Measurements from ENCODE around the gene CALD1. TPM values are rescaled to one million over a fixed set of nuclear protein-coding genes. Genes with fewer than 3 reads are reported as not detected.

The CALD1 gene
- total RNA-seq, 1 experiment from 2014 or later: 147 TPM

- TF ChIP-seq MLX (CRISPR knock-in tag; IDR thresholded peaks at IDR 0.05) (no peak), MYBL2 (CRISPR knock-in tag; IDR thresholded peaks at IDR 0.05) (no peak)
These were observed 43.1 kb upstream of the CALD1 start (continued) for GRCh38 chr7:134736381-134736780.

- Mint-ChIP-seq H3K27me3 (ENCODE audit: low read depth) (no peaks in the 10 kb centered on the region), H3K4me3 (no peak overlapping the region), H3K27ac (no peak overlapping the region), H3K36me3 (no peaks in the 10 kb centered on the region), H3K4me1 (peaks cover 9% of the 10 kb centered on the region), H3K9me3 (no peaks in the 10 kb centered on the region)
- POLR2A ChIA-PET: no interaction called here
- DNase-seq (ENCODE audit: low spot score) (no peak), ATAC-seq (no peak)
- CTCF ChIA-PET: interaction anchor here (1.5 kb wide), 1 partner anchor 14 kb away, joined by 7 read pairs; no protein-coding TSS in a partner anchor
- TF ChIP-seq ZNF416 (CRISPR knock-in tag; IDR thresholded peaks at IDR 0.05) (no peak), GTF2I (CRISPR knock-in tag; conservative IDR thresholded peaks at IDR 0.05) (no peak), ZMAT4 (CRISPR knock-in tag; IDR thresholded peaks at IDR 0.05) (no peak), ZBTB21 (CRISPR knock-in tag; IDR thresholded peaks at IDR 0.05; ENCODE audit: borderline replicate concordance) (no peak), EMX1 (CRISPR knock-in tag; IDR thresholded peaks at IDR 0.05) (no peak), SOX15 (CRISPR knock-in tag; IDR thresholded peaks at IDR 0.05) (no peak), HMGXB4 (CRISPR knock-in tag; IDR thresholded peaks at IDR 0.05) (no peak), USF2 (CRISPR knock-in tag; IDR thresholded peaks at IDR 0.05) (no peak), MAX (CRISPR knock-in tag; IDR thresholded peaks at IDR 0.05) (no peak), MYBL2 (CRISPR knock-in tag; IDR thresholded peaks at IDR 0.05) (no peak), MXD4 (CRISPR knock-in tag; IDR thresholded peaks at IDR 0.05; ENCODE audit: borderline replicate concordance) (no peak), MLX (CRISPR knock-in tag; IDR thresholded peaks at IDR 0.05) (no peak), IRF1 (CRISPR knock-in tag; IDR thresholded peaks at IDR 0.05) (no peak), GRHL2 (CRISPR knock-in tag; IDR thresholded peaks at IDR 0.05; ENCODE audit: insufficient replicate concordance, severe bottlenecking) (no peak), CREB1 (CRISPR knock-in tag; IDR thresholded peaks at IDR 0.05) (no peak)
These were observed 41.7 kb upstream of the CALD1 start for GRCh38 chr7:134737566-134738345.

GRCh38 chr7:134739362-134739761, 40.1 kb upstream of the CALD1 start:
- ATAC-seq (no peak), DNase-seq (ENCODE audit: low spot score) (no peak)
- H3K36me3 Mint-ChIP-seq: no peaks in the 10 kb centered on the region
- no peaks in the 10 kb centered on the region for H3K27me3 Mint-ChIP-seq (ENCODE audit: low read depth)
- TF ChIP-seq ZNF219 (CRISPR knock-in tag; IDR thresholded peaks at IDR 0.05; ENCODE audit: borderline replicate concordance): no peak
- no peak overlapping the region for H3K27ac Mint-ChIP-seq
- no peak overlapping the region for H3K4me3 Mint-ChIP-seq
- ChIA-PET CTCF (no interaction called here), POLR2A (no interaction called here)
- no peaks in the 10 kb centered on the region for H3K9me3 Mint-ChIP-seq
- H3K4me1 Mint-ChIP-seq: peaks cover 24% of the 10 kb centered on the region

Measured in WTC11 (cell line).